Upper lobe of left lung (tissue), 6 donors: ENCODE measurements around the gene COL12A1. TPM values are rescaled to one million over a fixed set of nuclear protein-coding genes. Genes with fewer than 3 reads are reported as not detected.

ENCODE experiments used
- ATAC-seq, 2 donors: fragments of 200-7000 bp; cut with Tn5 transposase; one replicate each; pipeline ENCODE4 v1.9.1; 2022; ENCODE audit warnings: mild to moderate bottlenecking in 2 of 2, moderate library complexity in 2 of 2; ENCODE audit not compliant: low FRiP score in 2 of 2
- DNase-seq, 2 donors: peaks; one replicate each; pipeline ENCODE4 v3.0.0-alpha.2; 2019 to 2020
- H3K27ac ChIP-seq, 4 donors: fragments of 200-600 bp; sonication (generic); one replicate each; pipeline ENCODE4 v1.5.1; 2016 to 2019
- H3K27me3 ChIP-seq, 4 donors: fragments of 200-600 bp; sonication (generic); one replicate each; pipeline ENCODE4 v1.5.1; 2017 to 2019
- H3K36me3 ChIP-seq, 4 donors: fragments of 200-600 bp; sonication (generic); one replicate each; pipeline ENCODE4 v1.5.1; 2016 to 2019
- H3K4me1 ChIP-seq, 4 donors: fragments of 200-600 bp; sonication (generic); one replicate each; pipeline ENCODE4 v1.5.1; 2018 to 2019
- H3K4me3 ChIP-seq, 4 donors: fragments of 200-600 bp; sonication (generic); one replicate each; pipeline ENCODE4 v1.5.1; 2017 to 2019; ENCODE audit warnings: mild to moderate bottlenecking in 2 of 4, moderate library complexity in 1 of 4
- H3K9me3 ChIP-seq, 4 donors: fragments of 200-600 bp; sonication (generic); one replicate each; pipeline ENCODE4 v1.5.1; 2018 to 2019
- EP300 ChIP-seq, 4 donors: sonication (generic); formaldehyde crosslinking; IDR thresholded peaks; one replicate each; pipeline ENCODE4 v1.5.1; 2017; ENCODE audit warnings: antibody characterized with exemption in 4 of 4, control low read depth in 2 of 4
- POLR2A ChIP-seq, 4 donors: fragments of 450-650 bp; IDR thresholded peaks; one replicate each; pipeline ENCODE4 v1.5.1; 2016 to 2017; ENCODE audit warnings: antibody characterized with exemption in 4 of 4, mild to moderate bottlenecking in 2 of 4
- POLR2AphosphoS5 ChIP-seq, 2 donors: sonication (generic); formaldehyde crosslinking; IDR thresholded peaks; one replicate each; pipeline ENCODE4 v1.5.1; 2017; ENCODE audit warnings: antibody characterized with exemption in 2 of 2
- WGBS, 2 donors: methylation state at CpG; one replicate each; pipeline ENCODE4 v1.1.5; 2017 to 2018; 5-methylcytosine and 5-hydroxymethylcytosine counted together
- total RNA-seq, 6 donors: library from RNA; depleted of rRNA in 4 of 6; stranded (reverse); fragments of >200 nt in 4 of 6; gene quantifications; one replicate each; pipeline versions ENCODE4 v1.1.0 to v1.2.1, GENCODE V29; 2016 to 2021
- TF ChIP-seq, protein P1 (sequence below), 6 experiments: fragments of 450-650 bp in 4 of 6; fragments of 200-600 bp in 2 of 6; sonication (generic) in 2 of 6; IDR thresholded peaks; one replicate each; pipeline ENCODE4 v1.5.1; 2016 to 2019; ENCODE audit warnings: antibody characterized with exemption in 6 of 6
- donor health status: DM: no; HTN: no; CAD: no; lungs with moderate emphysema.
- donor health status: DM: no; HTN: yes; CAD: no; lungs with severe emphysema.

COL12A1 gene
- total RNA-seq, 6 donors from 2014 or later, result 33.3 to 176 (median 76.9) TPM

- TF ChIP-seq EP300 (IDR thresholded peaks at IDR 0.05), result no peak
- TF ChIP-seq, protein P1, sequence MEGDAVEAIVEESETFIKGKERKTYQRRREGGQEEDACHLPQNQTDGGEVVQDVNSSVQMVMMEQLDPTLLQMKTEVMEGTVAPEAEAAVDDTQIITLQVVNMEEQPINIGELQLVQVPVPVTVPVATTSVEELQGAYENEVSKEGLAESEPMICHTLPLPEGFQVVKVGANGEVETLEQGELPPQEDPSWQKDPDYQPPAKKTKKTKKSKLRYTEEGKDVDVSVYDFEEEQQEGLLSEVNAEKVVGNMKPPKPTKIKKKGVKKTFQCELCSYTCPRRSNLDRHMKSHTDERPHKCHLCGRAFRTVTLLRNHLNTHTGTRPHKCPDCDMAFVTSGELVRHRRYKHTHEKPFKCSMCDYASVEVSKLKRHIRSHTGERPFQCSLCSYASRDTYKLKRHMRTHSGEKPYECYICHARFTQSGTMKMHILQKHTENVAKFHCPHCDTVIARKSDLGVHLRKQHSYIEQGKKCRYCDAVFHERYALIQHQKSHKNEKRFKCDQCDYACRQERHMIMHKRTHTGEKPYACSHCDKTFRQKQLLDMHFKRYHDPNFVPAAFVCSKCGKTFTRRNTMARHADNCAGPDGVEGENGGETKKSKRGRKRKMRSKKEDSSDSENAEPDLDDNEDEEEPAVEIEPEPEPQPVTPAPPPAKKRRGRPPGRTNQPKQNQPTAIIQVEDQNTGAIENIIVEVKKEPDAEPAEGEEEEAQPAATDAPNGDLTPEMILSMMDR (IDR thresholded peaks at IDR 0.05), result no peak
- no peak for TF ChIP-seq POLR2A (IDR thresholded peaks at IDR 0.05)
- TF ChIP-seq POLR2AphosphoS5 (IDR thresholded peaks at IDR 0.05), result no peak
- Histone ChIP-seq H3K27ac (no peak overlapping the region), H3K4me1 (no peaks in the 10 kb centered on the region), H3K27me3 (no peaks in the 10 kb centered on the region), H3K36me3 (no peaks in the 10 kb centered on the region), H3K4me3 (no peak overlapping the region), H3K9me3 (no peaks in the 10 kb centered on the region)
- DNase-seq (no peak), ATAC-seq (peak in 1 of 2 donors; percentile 48)
- 50 to 83% methylated on average over 2 to 3 of the region's 3 CpGs for WGBS, 2 donors
Measured at GRCh38 chr6:75128878-75129570, 76.8 kb downstream of the COL12A1 start.

GRCh38 chr6:75126518-75126917, 79.3 kb downstream of the COL12A1 start:
- TF ChIP-seq, protein P1 (IDR thresholded peaks at IDR 0.05), result no peak
- no peak for TF ChIP-seq EP300 (IDR thresholded peaks at IDR 0.05)
- TF ChIP-seq POLR2A (IDR thresholded peaks at IDR 0.05), result no peak
- no peak for TF ChIP-seq POLR2AphosphoS5 (IDR thresholded peaks at IDR 0.05)
- H3K9me3 ChIP-seq, result no peaks in the 10 kb centered on the region
- no peaks in the 10 kb centered on the region for H3K36me3 ChIP-seq
- ATAC-seq (no peak), DNase-seq (no peak)
- H3K4me3 ChIP-seq, result no peak overlapping the region
- no peak overlapping the region for H3K27ac ChIP-seq
- no peaks in the 10 kb centered on the region for H3K27me3 ChIP-seq
- 72 to 79% methylated on average over 2 of the region's 2 CpGs for WGBS, 2 donors
- no peaks in the 10 kb centered on the region for H3K4me1 ChIP-seq

DNA sequence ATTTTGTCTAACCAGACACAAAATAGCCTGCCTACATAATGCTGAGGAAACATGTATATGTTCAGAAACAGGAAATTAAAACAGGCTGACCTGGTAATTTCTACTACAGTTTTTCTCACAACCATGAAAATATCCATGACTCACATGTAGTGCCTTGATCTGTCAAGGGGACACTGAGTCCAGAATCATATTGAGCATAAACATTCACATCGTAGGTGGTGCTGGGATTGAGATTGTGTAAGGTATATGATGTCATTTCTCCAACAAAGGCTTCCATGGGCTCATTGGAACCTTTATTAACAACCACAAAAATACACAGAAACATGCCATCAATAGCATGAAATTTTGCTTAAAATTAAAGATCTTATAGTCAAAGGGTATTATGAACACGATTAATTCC, 80.9 kb downstream of the COL12A1 start:
- DNase-seq, result no peak
- 85 to 91% methylated on average over 2 of the region's 2 CpGs for WGBS, 2 donors
- Histone ChIP-seq H3K4me3 (no peak overlapping the region), H3K4me1 (no peaks in the 10 kb centered on the region), H3K36me3 (no peaks in the 10 kb centered on the region), H3K9me3 (no peaks in the 10 kb centered on the region), H3K27me3 (no peaks in the 10 kb centered on the region), H3K27ac (no peak overlapping the region)
- TF ChIP-seq EP300 (IDR thresholded peaks at IDR 0.05), result no peak
- no peak for ATAC-seq

GRCh38 chr6:75124085-75124484, 81.8 kb downstream of the COL12A1 start:
- ATAC-seq, result no peak
- Histone ChIP-seq H3K4me3 (no peak overlapping the region), H3K9me3 (no peaks in the 10 kb centered on the region), H3K36me3 (no peaks in the 10 kb centered on the region), H3K27ac (no peak overlapping the region), H3K27me3 (no peaks in the 10 kb centered on the region), H3K4me1 (no peaks in the 10 kb centered on the region)
- 46 to 48% methylated on average over 2 of the region's 2 CpGs for WGBS, 2 donors
- DNase-seq, result no peak
- no peak for TF ChIP-seq POLR2AphosphoS5 (IDR thresholded peaks at IDR 0.05)
- no peak for TF ChIP-seq EP300 (IDR thresholded peaks at IDR 0.05)
- no peak for TF ChIP-seq POLR2A (IDR thresholded peaks at IDR 0.05)
- TF ChIP-seq, protein P1 (IDR thresholded peaks at IDR 0.05), result no peak

- H3K4me1 ChIP-seq, result no peaks in the 10 kb centered on the region
- WGBS, 2 donors, result 74 to 79% methylated on average over 8 of the region's 8 CpGs
- H3K9me3 ChIP-seq, result no peaks in the 10 kb centered on the region
- DNase-seq, result no peak
- H3K27ac ChIP-seq, result no peak overlapping the region
- ATAC-seq, result peak in 1 of 2 donors; percentile 74
- H3K4me3 ChIP-seq, result no peak overlapping the region
- H3K27me3 ChIP-seq, result no peaks in the 10 kb centered on the region
- TF ChIP-seq POLR2AphosphoS5 (IDR thresholded peaks at IDR 0.05), result no peak
- TF ChIP-seq POLR2A (IDR thresholded peaks at IDR 0.05), result no peak
- TF ChIP-seq, protein P1 (IDR thresholded peaks at IDR 0.05), result no peak
- no peak for TF ChIP-seq EP300 (IDR thresholded peaks at IDR 0.05)
- no peaks in the 10 kb centered on the region for H3K36me3 ChIP-seq
Measured at GRCh38 chr6:75118925-75119515, 86.8 kb downstream of the COL12A1 start.
